Activated naive CD4-positive, alpha-beta T cell treated with anti-CD3 and anti-CD28 coated beads, Interleukin-2, amount 50 U/mL, for 16 hours (primary cell): ENCODE data around the gene ULBP2.
"Not testable (repeated sequence)": the region's sequence is repeated elsewhere in the genome, so short reads cannot be mapped to it uniquely, and the experiment has no call there.

Experiments used
- DNase-seq: peaks from one replicate; pipeline ENCODE4 v3.0.0-alpha.2; 2020

Gene ULBP2

DNA sequence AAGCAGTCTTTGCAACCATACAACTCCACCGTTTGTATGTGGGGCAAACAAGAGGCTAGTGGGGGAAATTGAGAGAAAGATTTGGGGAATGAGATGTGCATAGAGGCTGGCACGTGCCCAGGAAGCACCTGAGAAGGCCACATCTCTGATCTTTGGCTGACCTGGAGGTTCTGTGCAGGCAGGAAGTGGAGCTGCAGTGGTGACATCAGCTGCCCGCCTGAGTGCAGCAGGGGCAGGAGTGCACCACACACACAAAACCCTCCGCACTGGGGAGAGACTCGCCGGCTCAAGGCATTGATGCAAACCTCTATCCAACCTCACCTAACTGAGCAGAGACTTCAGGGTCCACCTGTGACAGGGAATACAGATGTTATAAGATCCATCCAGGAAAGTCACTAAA lies 32.6 kb downstream of the ULBP2 start:
- not testable (repeated sequence) for DNase-seq

DNA sequence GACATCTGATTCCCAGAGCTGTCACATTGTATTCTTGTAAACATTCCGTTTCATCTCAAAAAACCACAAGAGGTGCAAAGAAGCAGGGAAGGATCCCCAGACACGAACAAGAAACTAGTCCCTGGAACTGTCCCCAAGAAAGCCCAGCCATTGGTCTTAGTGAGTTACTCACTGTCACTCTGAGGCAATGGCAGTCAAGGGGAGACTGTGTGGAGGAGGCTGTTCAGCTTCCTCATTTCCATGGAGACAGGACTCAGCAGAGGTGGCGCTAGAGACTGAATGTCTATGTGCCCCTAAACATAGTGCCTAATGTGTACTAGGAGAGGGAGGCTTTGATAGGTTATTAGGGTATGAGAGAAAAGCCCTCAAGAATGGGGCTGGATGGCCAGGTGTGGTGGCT lies 33.0 kb downstream of the ULBP2 start:
- DNase-seq = no peak

DNA sequence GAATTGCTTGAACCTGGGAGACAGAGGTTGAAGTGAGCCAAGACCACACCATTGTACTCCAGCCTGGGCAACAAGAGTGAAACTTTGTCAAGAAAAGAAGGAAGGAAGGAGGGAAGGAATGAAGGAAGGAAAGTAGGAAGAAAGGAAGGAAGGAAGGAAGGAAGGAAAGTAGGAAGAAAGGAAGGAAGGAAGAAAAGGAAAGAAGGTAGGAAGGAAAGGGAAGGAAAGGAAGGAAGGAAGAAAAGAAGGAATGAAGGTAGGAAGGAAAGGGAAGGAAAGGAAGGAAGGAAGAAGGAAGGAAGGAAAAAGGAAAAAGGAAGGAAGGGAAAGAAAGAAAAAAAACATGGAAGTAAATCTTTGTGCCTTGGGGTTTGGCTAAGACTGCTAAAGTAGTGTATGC lies 33.6 kb downstream of the ULBP2 start:
- no peak for DNase-seq

DNA sequence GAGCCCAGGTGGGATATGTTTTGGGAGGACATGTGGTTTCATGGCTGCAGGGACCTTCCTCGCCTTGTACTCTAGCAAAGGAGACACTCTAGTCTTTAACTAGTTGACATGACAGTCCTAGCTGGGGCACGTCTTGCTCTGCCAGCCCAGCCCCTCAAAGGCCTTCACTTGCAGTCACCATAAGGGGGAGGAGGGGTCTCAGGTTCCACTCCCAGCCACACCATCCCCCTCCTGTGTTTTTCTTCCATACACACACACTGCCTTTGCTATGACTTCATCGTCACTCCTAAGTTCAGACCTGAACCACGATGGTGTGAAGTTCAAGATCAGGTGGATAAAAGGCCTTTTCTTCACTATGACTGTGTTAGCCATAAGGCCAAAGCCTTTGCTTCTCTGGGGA lies 35.4 kb downstream of the ULBP2 start:
- DNase-seq = no peak

DNA sequence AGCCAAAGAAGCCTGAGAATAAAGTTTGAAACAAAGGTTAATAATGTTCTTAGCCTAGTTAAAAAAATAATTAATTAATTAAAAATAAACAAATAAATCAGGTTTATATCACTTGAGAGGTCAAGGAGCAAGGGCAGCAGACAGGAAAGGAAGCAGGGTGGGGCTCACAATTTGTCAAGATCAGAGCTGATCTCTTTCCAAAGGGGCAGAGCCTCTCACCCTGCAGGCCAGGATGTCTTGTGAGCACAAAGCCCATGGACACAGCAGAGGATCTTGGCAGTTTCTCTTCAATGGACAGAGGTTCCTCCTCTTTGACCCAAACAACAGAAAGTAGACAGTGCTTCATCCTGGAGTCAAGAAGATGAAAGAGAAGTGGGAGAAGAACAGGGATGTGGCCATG lies 36.8 kb downstream of the ULBP2 start:
- no peak for DNase-seq

DNA sequence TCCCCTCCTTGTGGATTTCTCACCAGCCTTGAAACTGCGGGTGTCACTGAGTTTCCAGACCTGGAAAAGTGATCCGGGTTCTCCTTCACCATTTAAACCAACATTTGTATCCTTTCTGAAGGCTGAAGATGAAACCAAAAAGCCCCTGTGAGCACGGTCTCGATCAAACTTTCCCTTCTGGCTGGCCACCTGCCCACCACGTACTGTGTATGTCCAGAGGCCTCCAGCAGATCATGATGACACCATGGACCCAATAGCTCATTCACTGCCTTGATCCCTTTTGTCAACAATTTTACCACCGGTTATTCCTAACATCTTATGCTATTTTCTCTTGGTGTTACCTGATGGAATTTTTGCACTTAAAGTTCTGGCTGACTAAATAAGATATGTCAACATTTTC lies 37.5 kb downstream of the ULBP2 start:
- DNase-seq = no peak

DNA sequence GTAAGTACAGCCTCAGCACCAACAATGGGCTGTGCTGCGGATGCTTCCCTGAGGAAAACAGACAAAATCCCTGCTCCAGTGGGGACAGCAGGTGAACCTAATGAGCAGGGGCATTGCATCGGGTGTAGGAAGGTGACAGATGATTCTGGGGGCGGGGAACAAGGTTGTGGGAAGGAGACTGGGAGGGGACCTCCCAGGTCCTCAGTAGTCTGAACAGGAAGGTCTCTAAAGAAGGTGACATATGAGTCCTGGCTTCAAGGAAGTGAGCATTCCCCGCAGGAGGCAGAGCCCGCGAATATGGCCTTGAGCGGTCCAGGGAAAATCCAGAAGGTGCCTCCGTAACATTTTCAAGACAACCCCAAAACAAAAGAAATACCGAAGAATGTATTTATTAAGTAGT lies 41.3 kb downstream of the ULBP2 start:
- DNase-seq = no peak

DNA sequence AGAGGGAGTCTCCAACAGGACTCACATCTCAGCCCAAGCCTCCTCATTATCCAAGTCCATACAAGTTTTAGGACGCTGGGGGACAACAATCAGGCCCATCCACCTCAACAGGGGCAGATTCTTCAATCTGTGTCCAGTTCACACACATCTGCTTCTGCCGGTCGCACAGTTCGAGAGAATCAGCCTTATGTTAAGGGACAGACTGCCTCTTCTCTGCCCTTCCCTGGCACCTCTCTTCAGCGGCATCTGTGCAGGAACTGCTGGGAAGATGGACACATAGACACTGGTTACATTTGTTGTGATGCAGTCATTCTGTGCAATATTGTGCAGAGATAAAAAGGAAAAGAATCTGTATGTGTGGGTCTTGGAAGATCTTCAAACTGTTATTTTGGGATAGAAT lies 43.0 kb downstream of the ULBP2 start:
- DNase-seq = no peak

DNA sequence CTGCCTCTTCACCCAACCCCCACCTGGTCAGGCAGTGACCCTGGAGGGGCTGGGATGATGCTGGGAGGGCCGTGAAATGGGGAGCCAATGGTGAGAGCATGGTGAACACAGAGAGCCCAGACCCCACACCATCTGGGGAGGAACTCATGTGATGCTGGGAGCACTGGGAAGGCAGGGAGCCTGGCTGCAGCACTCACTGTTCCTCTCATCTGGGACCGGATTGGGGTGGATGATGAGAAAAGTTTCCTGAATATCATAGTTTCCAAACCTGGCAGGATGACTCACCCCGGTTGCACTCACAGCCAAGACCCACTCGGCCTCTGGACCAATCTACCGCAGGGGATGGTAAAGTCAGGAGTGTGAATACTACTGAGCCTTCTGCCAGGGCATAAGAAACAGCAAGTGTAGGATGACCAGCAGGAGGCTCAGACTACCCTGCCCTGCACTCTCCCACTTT lies 43.7 kb downstream of the ULBP2 start:
- DNase-seq = no peak

DNA sequence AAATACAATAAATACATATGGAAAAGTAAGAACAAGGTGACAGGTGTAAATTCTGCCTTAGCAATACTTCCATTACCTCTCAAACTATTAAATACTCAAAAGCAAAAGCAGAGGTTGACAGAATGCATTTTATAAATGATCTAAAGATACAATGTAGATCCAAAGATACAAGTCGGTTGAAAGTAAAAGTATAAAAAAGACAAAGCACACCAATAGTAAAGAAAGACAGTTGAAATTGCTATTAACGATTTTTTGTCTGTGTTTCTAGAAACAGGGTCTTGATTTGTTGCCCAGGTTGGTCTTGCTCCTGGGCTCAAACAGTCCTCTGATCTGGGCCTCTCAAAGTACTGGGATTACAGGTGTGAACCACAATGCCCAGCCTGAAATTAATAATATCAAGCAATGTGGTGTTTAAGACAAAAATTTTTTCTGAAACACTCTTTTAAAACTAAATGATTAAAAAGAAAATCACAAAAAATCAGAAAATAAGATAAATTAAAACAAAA lies 45.8 kb downstream of the ULBP2 start:
- DNase-seq = no peak

DNA sequence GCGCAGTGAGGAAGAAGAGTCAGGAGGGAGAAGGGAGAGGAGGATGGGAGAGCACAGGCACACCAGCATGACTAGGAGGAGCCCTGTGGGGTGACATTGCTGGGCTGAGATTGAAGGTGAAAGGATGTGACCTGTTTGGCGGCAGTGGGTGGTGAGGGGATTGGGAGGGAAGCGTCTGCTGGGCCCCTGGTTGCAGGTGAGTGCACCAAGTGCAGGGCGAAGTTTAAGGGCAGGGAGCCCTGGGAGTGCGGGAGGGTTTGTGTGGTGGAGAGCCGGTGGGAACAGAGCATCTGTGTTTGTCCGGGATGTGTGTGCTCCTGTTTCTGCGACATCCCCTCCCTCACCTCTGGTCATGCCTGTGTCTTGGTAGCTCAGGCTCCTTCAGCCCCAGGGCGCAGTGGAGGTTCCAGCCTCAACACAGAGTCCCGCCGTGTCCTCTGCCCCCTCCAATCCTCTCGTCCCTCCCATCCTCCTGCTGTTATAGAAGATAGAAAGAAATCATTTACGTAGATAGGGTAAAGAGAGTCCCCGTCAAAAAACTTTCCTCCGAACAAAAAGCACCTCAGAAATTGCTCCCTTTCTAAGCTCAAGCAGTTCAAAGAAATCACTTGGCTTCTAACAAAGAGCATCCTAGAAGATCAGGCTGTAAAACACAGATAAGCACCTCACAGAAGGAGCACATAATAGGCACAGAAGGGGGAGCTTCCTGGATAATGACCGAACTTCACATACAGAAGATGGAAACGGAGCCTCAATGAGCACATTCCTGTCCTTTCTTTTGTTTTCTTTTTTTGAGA lies 46.9 kb downstream of the ULBP2 start:
- DNase-seq = no peak

DNA sequence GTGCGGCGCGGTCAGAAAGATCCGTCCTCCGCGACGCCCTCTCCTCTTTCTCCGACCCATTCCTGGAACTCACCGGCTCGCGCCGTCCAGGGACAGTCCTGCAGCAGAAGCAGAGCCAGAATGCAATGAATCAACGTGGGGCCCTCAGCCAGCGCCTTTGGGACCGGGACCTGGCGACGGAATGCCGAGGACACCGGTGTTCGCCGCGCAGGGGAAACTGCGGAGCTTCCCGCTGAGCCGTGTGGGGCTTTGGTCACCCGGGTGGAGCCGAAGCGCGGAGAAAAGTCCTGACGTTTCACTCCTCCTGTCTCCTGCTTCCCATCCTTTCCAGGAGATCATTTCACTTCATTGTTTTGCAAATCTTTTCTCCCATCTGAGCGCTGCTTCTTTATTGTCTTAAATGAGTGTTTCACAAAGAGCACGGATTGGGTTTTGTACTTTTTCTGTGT lies 48.4 kb downstream of the ULBP2 start:
- DNase-seq = no peak

DNA sequence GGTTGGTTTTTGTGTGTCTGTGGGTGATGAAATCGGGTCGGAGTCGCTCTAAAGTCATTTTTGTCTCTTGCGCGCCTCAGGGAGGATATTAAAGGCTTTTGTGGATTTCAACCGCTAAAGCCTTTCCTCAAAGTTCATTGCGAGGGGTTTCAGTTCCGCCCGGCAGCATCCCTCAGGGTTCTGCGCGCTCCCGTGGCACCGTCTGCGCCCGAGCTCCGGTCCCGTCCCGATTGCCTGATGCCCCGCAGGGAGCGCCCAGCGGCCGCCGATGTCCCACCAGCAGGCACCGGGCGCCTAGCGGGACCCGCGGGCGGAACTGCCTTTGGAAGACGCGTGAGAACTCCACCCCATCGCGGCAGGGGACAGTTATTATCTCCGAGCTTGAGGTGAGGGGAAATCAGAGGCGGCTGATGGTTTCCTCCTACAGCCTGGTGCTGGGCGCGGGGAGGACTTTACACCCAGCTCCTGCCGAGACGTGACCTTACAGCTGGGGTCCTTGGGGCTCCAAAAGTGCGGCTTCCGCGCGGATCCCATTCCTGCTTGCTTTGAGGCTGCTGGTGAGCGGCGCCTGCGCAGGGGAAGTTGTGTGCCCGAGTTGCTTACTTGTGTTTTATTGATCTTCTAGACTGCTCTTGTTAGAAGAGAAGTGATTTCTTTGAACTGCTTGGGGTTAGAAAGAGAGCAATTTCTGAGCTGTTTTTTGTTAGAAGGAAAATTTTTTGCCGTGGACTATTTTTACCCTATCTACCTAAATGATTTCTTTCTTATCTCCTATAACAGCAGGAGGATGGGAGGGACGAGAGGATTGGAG lies 49.1 kb downstream of the ULBP2 start:
- no peak for DNase-seq

DNA sequence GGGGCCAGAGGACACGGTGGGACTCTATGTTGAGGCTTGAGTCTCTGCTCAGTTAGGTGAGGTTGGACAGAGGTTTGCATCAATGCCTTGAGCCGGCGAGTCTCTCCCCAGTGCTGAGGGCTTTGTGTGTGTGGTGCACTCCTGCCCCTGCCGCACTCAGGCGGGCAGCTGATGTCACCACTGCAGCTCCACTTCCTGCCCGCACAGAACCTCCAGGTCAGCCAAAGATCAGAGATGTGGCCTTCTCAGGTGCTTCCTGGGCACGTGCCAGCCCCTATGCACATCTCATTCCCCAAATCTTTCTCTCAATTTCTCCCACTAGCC lies 49.6 kb downstream of the ULBP2 start:
- not testable (repeated sequence) for DNase-seq

DNA sequence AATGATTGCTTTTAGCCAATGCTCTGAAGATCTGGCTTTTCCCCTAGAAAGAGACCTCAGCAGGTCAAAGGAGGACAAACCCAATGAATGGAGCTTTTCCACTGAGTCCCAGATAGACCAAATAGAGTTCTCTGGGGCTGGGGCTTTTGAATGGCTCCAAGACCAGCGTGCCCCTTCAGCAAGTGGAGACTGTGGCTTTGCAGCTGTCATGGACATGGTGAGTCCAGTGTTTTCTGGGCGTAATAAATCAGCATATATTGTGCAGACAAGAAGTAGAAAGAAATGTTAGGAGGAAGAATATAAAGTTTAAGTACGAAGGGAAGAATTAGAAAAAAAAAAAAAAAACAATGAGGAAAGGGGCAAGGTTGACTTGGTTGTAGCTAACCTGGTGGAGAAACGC lies 50.0 kb downstream of the ULBP2 start:
- DNase-seq = no peak

DNA sequence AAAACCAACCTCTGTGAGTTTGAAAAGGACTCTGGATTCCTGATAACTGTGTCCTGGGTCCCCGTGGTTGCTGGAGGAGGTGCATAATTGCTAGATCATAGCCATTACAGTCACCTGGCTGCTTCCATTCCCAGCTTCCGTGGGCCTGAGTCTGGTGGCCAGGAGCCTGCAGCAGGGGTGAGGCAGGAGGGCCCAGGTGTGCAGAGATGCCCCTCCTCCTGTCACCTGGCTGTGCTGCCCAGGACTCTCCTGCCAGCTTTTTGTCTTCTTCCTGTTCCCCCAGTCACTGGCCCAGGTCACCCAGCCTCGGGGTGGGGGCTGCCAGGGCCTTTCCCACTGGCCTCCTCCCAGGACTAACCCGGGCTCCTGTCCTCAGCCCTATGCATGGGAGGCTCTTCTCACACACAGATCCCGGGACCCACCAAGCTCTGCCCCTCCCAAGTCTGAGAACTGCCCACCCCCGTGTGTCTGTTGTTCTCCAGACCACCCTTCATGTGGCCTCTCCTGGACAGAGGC lies 53.5 kb downstream of the ULBP2 start:
- no peak for DNase-seq

DNA sequence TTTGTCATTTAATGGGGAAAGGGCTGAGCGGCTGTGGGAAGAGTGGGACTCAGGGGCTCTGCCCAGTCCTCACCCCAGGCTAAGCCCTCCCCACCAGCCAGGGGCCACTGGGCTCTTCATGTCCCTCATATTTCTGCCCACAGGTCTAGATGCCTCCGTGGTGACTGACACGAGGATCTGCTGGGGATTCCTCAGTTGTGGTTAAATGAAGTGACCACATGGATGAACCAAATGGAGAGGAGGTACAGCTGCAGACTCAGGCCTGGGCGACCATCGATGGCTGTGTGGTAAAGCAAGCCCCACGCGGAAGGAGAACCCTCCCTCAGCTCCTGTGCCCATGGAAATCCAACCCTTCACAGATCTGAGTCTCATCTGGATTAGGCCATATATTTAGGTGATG lies 54.2 kb downstream of the ULBP2 start:
- no peak for DNase-seq
